ENCODE data around the gene IL12RB2. TPM values are rescaled to one million over a fixed set of nuclear protein-coding genes. Genes with fewer than 3 reads are reported as not detected.

IL12RB2 gene
- polyA plus RNA-seq, 1 of the 3 experiments (the other 2 are of a cell fraction), result not detected

GRCh38 chr1:67322442-67322841 lies 14.8 kb downstream of the IL12RB2 start:
- TF ChIP-seq RFX5 (IDR thresholded peaks at IDR 0.05; ENCODE audit: low read length) (no peak), USF1 (IDR thresholded peaks at IDR 0.05; ENCODE audit: borderline replicate concordance, low read depth) (no peak), MAX (IDR thresholded peaks at IDR 0.05; ENCODE audit: low read depth) (no peak), ELF1 (IDR thresholded peaks at IDR 0.05) (no peak), JUND (IDR thresholded peaks at IDR 0.05) (no peak)
- no peaks in the 10 kb centered on the region for H3F3A ChIP-seq (replicated peaks; ENCODE audit: insufficient read depth)
- H3K27ac ChIP-seq (ENCODE audit: low read depth in 2 of 2, low read length in 1 of 2), result no peak overlapping the region
- no peak overlapping the region for H3K4me2 ChIP-seq
- H3K79me2 ChIP-seq (ENCODE audit: insufficient read depth), result no peaks in the 10 kb centered on the region
- no peak overlapping the region for H2AFZ ChIP-seq (ENCODE audit: low read depth)
- no peaks in the 10 kb centered on the region for H3K9me2 ChIP-seq
- no peak overlapping the region for H3K4me3 ChIP-seq (ENCODE audit: low read depth in 2 of 2, low read length in 1 of 2)
- no peaks in the 10 kb centered on the region for H3K36me3 ChIP-seq (replicated peaks in 1 of 2; ENCODE audit: control insufficient read depth in 1 of 2, insufficient read depth in 2 of 2, low read length in 1 of 2)
- no peaks in the 10 kb centered on the region for H3K4me1 ChIP-seq (ENCODE audit: control insufficient read depth in 1 of 2, insufficient read depth in 2 of 2, low read depth in 1 of 2, low read length in 1 of 2)
- no peaks in the 10 kb centered on the region for H4K20me1 ChIP-seq (ENCODE audit: insufficient read depth)
- POLR2A ChIA-PET, result no interaction called here
- no peak overlapping the region for H3K9ac ChIP-seq
- WGBS (ENCODE audit: low lambda C conversion rate), result no CpG with 5 or more reads among the region's 1 CpG
- no peak for DNase-seq
- H3K27me3 ChIP-seq (ENCODE audit: insufficient read depth), result no peaks in the 10 kb centered on the region; the same call in 1 of the 2 replicates
- H3K9me3 ChIP-seq, result no peaks in the 10 kb centered on the region
- CTCF ChIA-PET, result interaction anchor here (1.9 kb wide), 1 partner anchor 27 kb away, joined by 5 read pairs; no protein-coding TSS in a partner anchor

DNA sequence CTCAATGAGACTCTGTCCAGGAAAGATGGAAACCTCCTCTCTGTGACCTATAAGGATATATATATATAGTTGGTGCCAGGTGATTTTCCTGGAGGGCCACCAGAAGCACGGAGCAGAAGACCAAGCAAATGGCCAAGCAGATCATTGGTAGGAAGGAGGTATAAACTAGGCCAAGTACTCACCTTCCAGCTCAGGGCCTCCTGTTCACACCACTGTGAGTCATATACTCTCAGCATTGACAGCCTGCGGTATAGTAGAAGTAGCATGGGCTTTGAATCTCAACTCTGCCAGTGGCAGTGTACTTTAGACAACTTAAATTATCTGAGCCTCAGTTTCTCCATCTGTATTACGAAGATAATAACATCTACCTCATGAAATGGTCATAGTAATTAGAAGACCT lies 15.4 kb downstream of the IL12RB2 start:
- no peak overlapping the region for H3K27ac ChIP-seq (ENCODE audit: low read depth in 2 of 2, low read length in 1 of 2)

GRCh38 chr1:67324068-67324467 lies 16.4 kb downstream of the IL12RB2 start:
- Histone ChIP-seq H3K4me1 (ENCODE audit: control insufficient read depth in 1 of 2, insufficient read depth in 2 of 2, low read depth in 1 of 2, low read length in 1 of 2) (no peaks in the 10 kb centered on the region), H4K20me1 (ENCODE audit: insufficient read depth) (no peaks in the 10 kb centered on the region), H3F3A (replicated peaks; ENCODE audit: insufficient read depth) (no peaks in the 10 kb centered on the region), H3K36me3 (replicated peaks in 1 of 2; ENCODE audit: control insufficient read depth in 1 of 2, insufficient read depth in 2 of 2, low read length in 1 of 2) (no peaks in the 10 kb centered on the region), H3K4me3 (ENCODE audit: low read depth in 2 of 2, low read length in 1 of 2) (no peak overlapping the region), H3K9ac (no peak overlapping the region), H3K27me3 (ENCODE audit: insufficient read depth) (no peaks in the 10 kb centered on the region; the same call in 1 of the 2 replicates), H3K79me2 (ENCODE audit: insufficient read depth) (no peaks in the 10 kb centered on the region), H3K9me3 (no peaks in the 10 kb centered on the region), H3K4me2 (no peak overlapping the region), H2AFZ (ENCODE audit: low read depth) (no peak overlapping the region), H3K9me2 (no peaks in the 10 kb centered on the region), H3K27ac (ENCODE audit: low read depth in 2 of 2, low read length in 1 of 2) (no peak overlapping the region)
- ChIA-PET CTCF (no interaction called here), POLR2A (no interaction called here)
- 68% methylated on average over 8 of the region's 8 CpGs for WGBS (ENCODE audit: low lambda C conversion rate)
- no peak for DNase-seq
- TF ChIP-seq REST (IDR thresholded peaks at IDR 0.05; ENCODE audit: low read depth, low read length), result no peak
- no peak for TF ChIP-seq FOXM1 (IDR thresholded peaks at IDR 0.05; ENCODE audit: low read depth)
- no peak for TF ChIP-seq NRF1 (IDR thresholded peaks at IDR 0.05; ENCODE audit: low read depth, low read length)
- no peak for TF ChIP-seq JUND (IDR thresholded peaks at IDR 0.05)
- no peak for TF ChIP-seq CHD2 (IDR thresholded peaks at IDR 0.05; ENCODE audit: low read length, partially characterized antibody)
- no peak for TF ChIP-seq RFX5 (IDR thresholded peaks at IDR 0.05; ENCODE audit: low read length)
- no peak for TF ChIP-seq EP300 (IDR thresholded peaks at IDR 0.05; ENCODE audit: borderline replicate concordance in 1 of 2, low read depth in 1 of 2, low read length in 1 of 2)
- TF ChIP-seq, protein P1, sequence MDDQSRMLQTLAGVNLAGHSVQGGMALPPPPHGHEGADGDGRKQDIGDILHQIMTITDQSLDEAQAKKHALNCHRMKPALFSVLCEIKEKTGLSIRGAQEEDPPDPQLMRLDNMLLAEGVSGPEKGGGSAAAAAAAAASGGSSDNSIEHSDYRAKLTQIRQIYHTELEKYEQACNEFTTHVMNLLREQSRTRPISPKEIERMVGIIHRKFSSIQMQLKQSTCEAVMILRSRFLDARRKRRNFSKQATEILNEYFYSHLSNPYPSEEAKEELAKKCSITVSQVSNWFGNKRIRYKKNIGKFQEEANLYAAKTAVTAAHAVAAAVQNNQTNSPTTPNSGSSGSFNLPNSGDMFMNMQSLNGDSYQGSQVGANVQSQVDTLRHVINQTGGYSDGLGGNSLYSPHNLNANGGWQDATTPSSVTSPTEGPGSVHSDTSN (IDR thresholded peaks at IDR 0.05), result no peak
- TF ChIP-seq MEF2A (IDR thresholded peaks at IDR 0.05; ENCODE audit: borderline replicate concordance, low read depth), result no peak
- no peak for TF ChIP-seq ELF1 (IDR thresholded peaks at IDR 0.05)
- no peak for TF ChIP-seq ZBTB33 (IDR thresholded peaks at IDR 0.05; ENCODE audit: borderline replicate concordance, low read depth)

More for the DNA sequence above, 15.4 kb downstream of the IL12RB2 start:
- TF ChIP-seq TCF12 (IDR thresholded peaks at IDR 0.05) (no peak), MXI1 (IDR thresholded peaks at IDR 0.05; ENCODE audit: low read depth, low read length) (no peak), FOXJ3 (CRISPR knock-in tag; IDR thresholded peaks at IDR 0.05) (no peak), RCOR1 (IDR thresholded peaks at IDR 0.05; ENCODE audit: low read length) (no peak), FOXM1 (IDR thresholded peaks at IDR 0.05; ENCODE audit: low read depth) (no peak)
- Histone ChIP-seq H3K27me3 (ENCODE audit: insufficient read depth) (no peaks in the 10 kb centered on the region; the same call in 1 of the 2 replicates), H3K36me3 (replicated peaks in 1 of 2; ENCODE audit: control insufficient read depth in 1 of 2, insufficient read depth in 2 of 2, low read length in 1 of 2) (no peaks in the 10 kb centered on the region), H3K4me1 (ENCODE audit: control insufficient read depth in 1 of 2, insufficient read depth in 2 of 2, low read depth in 1 of 2, low read length in 1 of 2) (no peaks in the 10 kb centered on the region), H2AFZ (ENCODE audit: low read depth) (no peak overlapping the region), H3K9ac (no peak overlapping the region), H3K9me3 (no peaks in the 10 kb centered on the region), H3K4me3 (ENCODE audit: low read depth in 2 of 2, low read length in 1 of 2) (no peak overlapping the region), H3K4me2 (no peak overlapping the region), H4K20me1 (ENCODE audit: insufficient read depth) (no peaks in the 10 kb centered on the region), H3K9me2 (no peaks in the 10 kb centered on the region), H3K79me2 (ENCODE audit: insufficient read depth) (no peaks in the 10 kb centered on the region), H3F3A (replicated peaks; ENCODE audit: insufficient read depth) (no peaks in the 10 kb centered on the region)
- POLR2A ChIA-PET, result no interaction called here
- DNase-seq, result no peak
- WGBS (ENCODE audit: low lambda C conversion rate), result 45% methylated on average over 2 of the region's 3 CpGs
- CTCF ChIA-PET, result interaction anchor here (0.7 to 1.9 kb wide), 2 partner anchors 26 to 178 kb away, joined by 3 to 5 read pairs; no protein-coding TSS in a partner anchor

Data from SK-N-SH (cell line).